ENCODE measurements around the gene MYO6. TPM values are rescaled to one million over a fixed set of nuclear protein-coding genes. Genes with fewer than 3 reads are reported as not detected.

MYO6 gene
- total RNA-seq, 1 donor from 2014 or later, result 56.1 TPM

DNA sequence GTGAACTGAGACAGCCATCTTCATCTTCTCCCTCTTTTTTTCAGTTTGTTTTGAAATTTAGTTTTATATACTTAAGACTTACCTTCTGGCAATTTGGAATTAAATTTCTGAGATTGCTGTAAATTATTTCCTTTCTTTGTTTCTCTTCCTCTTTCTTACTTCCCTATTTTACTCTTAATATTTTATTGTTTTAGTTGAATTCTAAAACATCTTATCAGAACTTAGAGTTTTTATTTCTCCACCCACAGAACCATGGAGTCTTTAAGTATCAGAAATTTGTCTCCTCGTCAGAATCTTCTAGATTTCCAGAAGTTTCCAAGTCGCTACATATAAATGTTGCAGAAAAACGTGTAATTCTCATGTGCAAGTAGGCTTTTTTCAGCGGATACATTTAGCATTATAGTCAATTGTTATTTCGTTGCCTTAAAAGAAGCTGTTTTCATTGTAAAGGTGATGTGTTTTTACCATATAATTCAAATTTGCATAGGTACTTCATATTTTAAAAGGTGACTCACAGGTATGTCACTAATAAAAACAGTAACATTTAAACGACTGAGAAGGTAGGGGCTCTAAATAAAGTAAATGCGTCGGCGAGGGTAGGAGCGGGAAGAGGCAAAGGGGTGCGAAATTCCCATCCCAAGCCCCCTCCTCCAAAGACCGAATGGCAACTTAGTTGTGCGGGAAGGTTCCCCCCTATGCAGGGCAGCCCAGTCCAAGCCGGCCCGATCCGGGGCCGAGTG is 866 bp upstream of the MYO6 start:
- TF ChIP-seq, protein P1, sequence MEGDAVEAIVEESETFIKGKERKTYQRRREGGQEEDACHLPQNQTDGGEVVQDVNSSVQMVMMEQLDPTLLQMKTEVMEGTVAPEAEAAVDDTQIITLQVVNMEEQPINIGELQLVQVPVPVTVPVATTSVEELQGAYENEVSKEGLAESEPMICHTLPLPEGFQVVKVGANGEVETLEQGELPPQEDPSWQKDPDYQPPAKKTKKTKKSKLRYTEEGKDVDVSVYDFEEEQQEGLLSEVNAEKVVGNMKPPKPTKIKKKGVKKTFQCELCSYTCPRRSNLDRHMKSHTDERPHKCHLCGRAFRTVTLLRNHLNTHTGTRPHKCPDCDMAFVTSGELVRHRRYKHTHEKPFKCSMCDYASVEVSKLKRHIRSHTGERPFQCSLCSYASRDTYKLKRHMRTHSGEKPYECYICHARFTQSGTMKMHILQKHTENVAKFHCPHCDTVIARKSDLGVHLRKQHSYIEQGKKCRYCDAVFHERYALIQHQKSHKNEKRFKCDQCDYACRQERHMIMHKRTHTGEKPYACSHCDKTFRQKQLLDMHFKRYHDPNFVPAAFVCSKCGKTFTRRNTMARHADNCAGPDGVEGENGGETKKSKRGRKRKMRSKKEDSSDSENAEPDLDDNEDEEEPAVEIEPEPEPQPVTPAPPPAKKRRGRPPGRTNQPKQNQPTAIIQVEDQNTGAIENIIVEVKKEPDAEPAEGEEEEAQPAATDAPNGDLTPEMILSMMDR (IDR thresholded peaks at IDR 0.05; ENCODE audit: insufficient read depth, low read length, poor library complexity, severe bottlenecking), result no peak
- DNase-seq (ENCODE audit: low read depth), result no peak
- Histone ChIP-seq H3K27me3 (ENCODE audit: control insufficient read depth, insufficient read depth, low read length) (no peaks in the 10 kb centered on the region), H3K36me3 (ENCODE audit: control insufficient read depth, insufficient read depth, low read length) (no peaks in the 10 kb centered on the region), H3K4me3 (ENCODE audit: low read depth, low read length) (peak overlapping the region; percentile 99)

DNA sequence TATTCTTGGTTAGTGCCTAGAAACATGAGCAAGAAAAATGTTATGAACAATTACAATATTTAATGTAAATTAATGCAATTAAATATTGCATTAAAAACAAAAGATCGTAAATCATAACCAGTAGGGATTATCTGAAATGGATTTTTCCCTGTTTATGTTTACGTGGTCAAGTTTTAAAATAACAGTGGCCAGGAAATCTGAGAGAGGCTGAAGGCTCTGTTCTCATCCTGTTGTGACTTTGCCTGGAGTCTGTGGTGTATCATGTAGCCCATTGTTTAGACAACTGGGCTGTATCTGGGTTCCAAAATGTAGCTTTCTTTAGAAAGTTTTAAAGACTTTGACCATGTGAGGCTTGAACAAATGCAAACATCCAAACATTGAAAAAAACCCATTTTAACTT is 2.4 kb downstream of the MYO6 start:
- no peak for DNase-seq (ENCODE audit: low read depth)
- TF ChIP-seq, protein P1 (IDR thresholded peaks at IDR 0.05; ENCODE audit: insufficient read depth, low read length, poor library complexity, severe bottlenecking), result no peak
- H3K4me3 ChIP-seq (ENCODE audit: low read depth, low read length), result no peak overlapping the region

DNA sequence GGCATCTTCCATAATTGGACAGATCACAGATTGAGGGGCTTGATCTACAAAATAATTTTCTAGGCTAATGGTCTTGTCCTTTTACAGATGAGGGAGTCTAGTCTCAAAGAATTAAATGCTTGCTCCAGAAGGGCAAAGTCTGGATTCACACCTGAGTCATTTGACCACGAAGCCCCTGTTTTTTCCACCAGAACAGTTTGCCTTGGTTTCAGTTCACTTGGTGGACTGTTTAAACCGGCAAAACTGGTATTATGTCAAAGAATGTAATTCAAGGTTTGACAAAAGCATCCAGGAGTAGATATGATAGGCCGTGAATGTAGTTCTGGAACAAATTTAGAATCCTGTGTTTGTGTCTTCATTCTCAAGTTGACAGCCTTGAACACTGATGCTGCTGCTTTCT is 3.3 kb downstream of the MYO6 start:
- no peak overlapping the region for H3K4me3 ChIP-seq (ENCODE audit: low read depth, low read length)
- no peaks in the 10 kb centered on the region for H3K27me3 ChIP-seq (ENCODE audit: control insufficient read depth, insufficient read depth, low read length)
- no peak for DNase-seq (ENCODE audit: low read depth)
- TF ChIP-seq, protein P1 (IDR thresholded peaks at IDR 0.05; ENCODE audit: insufficient read depth, low read length, poor library complexity, severe bottlenecking), result no peak
- H3K36me3 ChIP-seq (ENCODE audit: control insufficient read depth, insufficient read depth, low read length), result no peaks in the 10 kb centered on the region

More for the DNA sequence above, 2.4 kb downstream of the MYO6 start:
- no peaks in the 10 kb centered on the region for H3K36me3 ChIP-seq (ENCODE audit: control insufficient read depth, insufficient read depth, low read length)
- H3K27me3 ChIP-seq (ENCODE audit: control insufficient read depth, insufficient read depth, low read length), result no peaks in the 10 kb centered on the region

DNA sequence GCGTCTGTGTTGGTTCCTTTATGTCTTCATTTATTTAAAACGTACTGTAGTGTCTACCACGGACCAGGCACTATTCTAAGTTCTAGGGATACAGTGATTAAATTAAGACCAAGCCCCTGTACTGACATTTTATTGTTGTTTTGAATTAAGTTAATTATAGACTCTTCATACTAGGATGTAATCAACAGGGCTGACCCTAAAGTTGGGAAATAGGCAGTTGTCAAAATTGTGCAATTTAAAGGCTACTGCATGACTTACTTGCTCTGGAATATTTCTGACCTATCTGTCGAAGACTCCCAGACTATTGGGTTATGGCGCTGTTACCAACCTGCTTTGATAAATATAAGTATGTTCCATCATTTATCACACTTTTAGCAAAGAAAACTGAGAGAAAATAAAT is 6.7 kb downstream of the MYO6 start:
- H3K36me3 ChIP-seq (ENCODE audit: control insufficient read depth, insufficient read depth, low read length), result no peaks in the 10 kb centered on the region
- DNase-seq (ENCODE audit: low read depth), result no peak
- TF ChIP-seq, protein P1 (IDR thresholded peaks at IDR 0.05; ENCODE audit: insufficient read depth, low read length, poor library complexity, severe bottlenecking), result no peak
- H3K4me3 ChIP-seq (ENCODE audit: low read depth, low read length), result no peak overlapping the region
- H3K27me3 ChIP-seq (ENCODE audit: control insufficient read depth, insufficient read depth, low read length), result no peaks in the 10 kb centered on the region

DNA sequence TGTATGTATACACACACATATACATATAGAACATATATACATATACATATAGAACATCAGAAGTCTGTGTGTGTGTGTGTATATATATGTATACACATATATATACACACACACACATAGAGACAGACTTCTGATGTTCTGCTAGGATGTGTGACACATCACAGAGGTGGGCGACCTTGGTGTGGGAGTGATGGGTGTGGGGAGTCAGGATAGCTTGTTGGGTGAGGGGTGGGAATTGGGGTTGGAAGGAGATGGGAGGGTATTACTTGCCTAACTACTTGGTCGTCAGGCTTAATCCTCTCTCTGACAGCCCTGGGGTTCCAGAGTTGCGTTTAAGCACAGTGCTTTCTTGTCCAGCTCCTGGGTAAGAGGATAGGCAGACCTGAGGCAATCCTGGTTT is 8.3 kb downstream of the MYO6 start:
- H3K27me3 ChIP-seq (ENCODE audit: control insufficient read depth, insufficient read depth, low read length), result no peaks in the 10 kb centered on the region
- no peak overlapping the region for H3K4me3 ChIP-seq (ENCODE audit: low read depth, low read length)
- DNase-seq (ENCODE audit: low read depth), result no peak
- no peaks in the 10 kb centered on the region for H3K36me3 ChIP-seq (ENCODE audit: control insufficient read depth, insufficient read depth, low read length)
- TF ChIP-seq, protein P1 (IDR thresholded peaks at IDR 0.05; ENCODE audit: insufficient read depth, low read length, poor library complexity, severe bottlenecking), result no peak

DNA sequence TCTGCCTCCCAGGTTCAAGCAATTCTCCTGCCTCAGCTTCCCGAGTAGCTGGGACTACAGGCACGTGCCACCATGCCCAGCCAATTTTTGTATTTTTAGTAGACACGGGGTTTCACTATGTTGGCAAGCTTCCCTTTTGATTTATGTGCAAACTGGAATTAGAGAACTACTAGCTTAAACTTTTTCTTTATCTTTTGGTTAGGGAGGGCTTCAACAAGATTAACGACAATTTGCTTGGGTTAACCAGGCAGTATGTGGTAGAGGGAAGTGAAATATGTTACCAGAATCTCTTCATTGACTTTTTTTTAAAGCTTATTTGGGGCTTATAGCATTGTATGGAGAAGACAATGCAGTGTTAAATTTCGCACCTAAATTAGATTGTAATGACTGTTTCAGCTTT is 9.0 kb downstream of the MYO6 start:
- H3K4me3 ChIP-seq (ENCODE audit: low read depth, low read length), result no peak overlapping the region
- TF ChIP-seq, protein P1 (IDR thresholded peaks at IDR 0.05; ENCODE audit: insufficient read depth, low read length, poor library complexity, severe bottlenecking), result no peak
- no peaks in the 10 kb centered on the region for H3K36me3 ChIP-seq (ENCODE audit: control insufficient read depth, insufficient read depth, low read length)
- no peaks in the 10 kb centered on the region for H3K27me3 ChIP-seq (ENCODE audit: control insufficient read depth, insufficient read depth, low read length)
- no peak for DNase-seq (ENCODE audit: low read depth)

All from kidney epithelial cell (primary cell).